ENCODE results near the gene OGFOD3. TPM values are rescaled to one million over a fixed set of nuclear protein-coding genes. Genes with fewer than 3 reads are reported as not detected.
A peak's percentile ranks its signal among the peaks of the same experiment; 100 is the strongest.
"Not testable (repeated sequence)": the region's sequence is repeated elsewhere in the genome, so short reads cannot be mapped to it uniquely, and the experiment has no call there.

The OGFOD3 gene
- polyA plus RNA-seq, 10 donors: 13.1 to 26.1 (median 19.0) TPM

DNA sequence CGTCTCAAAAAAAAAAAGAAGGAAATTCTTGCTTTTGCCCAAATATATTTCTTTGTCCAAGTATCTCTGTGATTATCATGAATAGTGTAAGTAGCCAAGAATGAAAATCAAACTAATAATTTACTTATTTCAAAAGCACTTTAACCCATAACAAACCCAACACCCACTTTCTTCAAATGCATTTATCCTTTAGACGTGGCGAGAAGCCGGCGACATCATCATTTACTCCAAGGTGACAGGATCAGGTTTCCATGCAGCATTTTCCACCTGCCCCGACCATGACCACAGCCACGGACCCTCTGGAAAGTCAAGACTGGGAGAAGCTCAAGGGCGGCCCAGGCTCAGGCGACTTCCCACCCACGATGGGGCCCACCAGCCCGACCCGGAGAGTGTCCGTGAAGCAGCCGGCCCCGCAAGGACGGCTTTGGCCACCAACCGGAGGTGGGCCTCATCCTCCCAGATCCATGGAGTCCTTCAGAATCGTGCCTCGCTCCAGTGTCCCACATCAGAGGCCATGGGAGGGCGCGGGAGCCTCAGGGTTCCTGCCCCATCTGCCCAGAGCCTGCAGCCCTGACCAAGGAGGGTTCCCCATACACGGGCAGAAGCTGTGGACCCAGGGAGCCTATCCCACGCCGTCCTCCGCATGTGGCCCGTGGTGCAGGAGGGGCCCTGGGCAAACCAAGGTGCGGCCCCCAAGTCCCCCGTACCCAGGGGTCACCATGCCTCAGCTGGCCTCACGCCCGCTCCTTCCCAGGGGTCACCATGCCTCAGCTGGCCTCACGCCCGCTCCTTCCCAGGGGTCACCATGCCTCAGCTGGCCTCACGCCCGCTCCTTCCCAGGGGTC is 28.1 kb downstream of the OGFOD3 start:
- DNase-seq: no peak

GRCh38 chr17:82389379-82389778 is 29.0 kb downstream of the OGFOD3 start:
- DNase-seq: no peak

DNA sequence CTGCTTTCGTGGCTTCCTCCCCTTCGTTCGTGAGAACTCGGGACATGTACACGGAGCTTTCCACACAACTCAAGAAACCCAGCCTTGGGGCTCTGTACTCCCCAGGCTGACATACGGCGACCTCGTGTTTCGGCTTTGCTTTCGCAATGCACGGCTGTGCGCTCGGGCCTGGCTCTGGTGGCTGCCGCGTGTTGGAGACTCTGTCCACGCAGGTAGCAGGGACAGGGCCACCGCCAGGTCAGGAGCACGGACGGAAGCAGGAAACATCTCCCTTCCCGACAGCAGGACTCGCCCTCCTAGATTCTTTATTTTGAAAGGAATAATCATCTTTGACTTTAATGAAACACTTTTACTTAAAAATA is 29.5 kb downstream of the OGFOD3 start:
- DNase-seq: no peak

- DNase-seq: peak in 1 of 3 donors; percentile 30
Measured at GRCh38 chr17:82388223-82388921, 30.0 kb downstream of the OGFOD3 start.

DNA sequence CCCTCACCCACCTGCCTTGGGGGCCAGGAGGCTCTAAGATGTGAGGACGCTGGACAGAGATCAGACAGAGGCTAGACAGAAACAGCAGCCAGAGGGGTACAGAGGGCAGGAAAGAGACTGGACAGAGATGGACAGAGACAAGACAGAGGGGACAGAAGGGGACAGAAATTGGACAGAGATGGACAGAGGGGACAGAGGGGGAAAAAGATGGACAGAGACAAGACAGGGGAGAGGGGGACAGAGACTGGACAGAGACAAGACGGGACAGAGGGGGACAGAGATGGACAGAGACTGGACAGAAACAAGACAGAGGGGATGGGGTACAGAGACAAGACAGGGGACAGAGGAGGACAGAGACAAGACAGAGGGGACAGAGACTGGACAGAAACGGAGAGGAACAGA is 30.7 kb downstream of the OGFOD3 start:
- DNase-seq: no peak

DNA sequence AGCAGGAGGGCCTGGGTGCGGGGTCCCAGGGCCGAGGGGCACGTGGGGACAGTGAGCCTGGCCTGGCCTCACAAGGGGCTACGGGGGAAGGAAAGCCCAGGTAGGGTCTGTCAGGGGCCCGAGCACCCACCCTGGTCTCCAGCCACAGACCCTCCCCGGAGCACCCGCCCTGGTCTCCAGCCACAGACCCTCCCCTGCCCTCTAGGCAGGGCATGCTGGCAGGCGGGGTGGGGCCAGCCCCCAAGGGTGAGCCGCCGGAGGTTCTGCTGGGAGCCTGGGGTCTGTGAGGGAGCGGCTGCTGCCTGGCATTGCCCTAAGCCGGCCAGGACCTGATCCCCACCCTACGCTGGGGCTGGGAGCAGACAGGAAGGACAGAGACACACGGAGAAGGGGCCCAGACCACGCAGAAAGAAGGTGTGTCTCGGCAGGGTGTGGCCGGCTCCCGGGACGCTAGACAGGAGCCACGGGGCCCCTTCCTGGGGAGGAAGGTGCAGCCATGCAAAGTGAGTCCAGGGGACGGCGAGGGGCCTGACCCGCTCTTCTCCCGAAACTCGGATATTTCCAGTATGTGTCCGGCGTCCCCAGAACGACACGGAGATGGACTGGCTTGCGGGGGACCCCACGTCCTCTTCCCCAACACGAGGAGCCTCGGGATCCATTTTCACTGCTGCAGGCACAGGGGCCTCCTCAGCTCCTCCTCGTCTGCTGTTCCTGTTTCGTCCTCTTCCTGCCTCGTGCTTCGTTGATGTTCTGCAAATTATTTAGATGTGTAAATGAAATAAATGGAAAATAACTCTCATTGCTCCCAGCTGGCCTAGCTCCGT is 31.3 kb downstream of the OGFOD3 start:
- DNase-seq: no peak

- DNase-seq: peak in 2 of 3 donors; percentile 39 to 88
Measured at GRCh38 chr17:82386255-82386831, 32.0 kb downstream of the OGFOD3 start.

DNA sequence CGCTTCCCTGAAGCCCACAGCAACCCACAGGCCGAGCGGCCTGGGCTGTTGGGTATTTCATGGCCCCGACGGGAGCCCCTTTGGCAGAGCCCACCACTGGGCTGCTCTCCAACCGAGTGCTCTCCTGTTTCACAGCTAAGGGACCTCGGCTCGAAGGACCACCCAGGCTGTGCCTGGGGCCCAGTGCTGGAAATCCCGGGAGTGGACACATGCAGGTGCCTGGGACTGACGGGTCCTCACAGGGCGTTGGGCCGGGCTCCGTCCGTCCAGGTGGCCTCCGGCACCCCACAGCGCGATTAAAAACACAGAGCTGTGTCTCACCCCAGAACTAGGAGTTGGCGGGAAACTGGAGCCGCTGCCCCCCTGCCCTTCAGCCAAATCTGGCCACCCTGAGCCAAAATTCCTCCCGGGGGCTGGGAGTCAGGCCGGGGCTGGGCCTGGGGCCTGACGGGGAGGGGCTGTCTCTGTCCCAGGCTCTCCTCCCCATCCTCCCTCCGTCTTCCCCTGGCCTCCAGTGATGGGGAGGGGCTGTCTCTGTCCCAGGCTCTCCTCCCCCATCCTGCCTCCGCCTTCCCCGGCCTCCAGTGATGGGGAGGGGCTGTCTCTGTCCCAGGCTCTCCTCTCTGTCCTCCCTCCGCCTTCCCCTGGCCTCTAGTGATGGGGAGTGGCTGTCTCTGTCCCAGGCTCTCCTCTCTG is 32.7 kb downstream of the OGFOD3 start:
- DNase-seq: peak in 2 of 3 donors; percentile 81 to 89

GRCh38 chr17:82384730-82385481 is 33.5 kb downstream of the OGFOD3 start:
- peak; percentile 43 to 84 (median 79) for DNase-seq

DNA sequence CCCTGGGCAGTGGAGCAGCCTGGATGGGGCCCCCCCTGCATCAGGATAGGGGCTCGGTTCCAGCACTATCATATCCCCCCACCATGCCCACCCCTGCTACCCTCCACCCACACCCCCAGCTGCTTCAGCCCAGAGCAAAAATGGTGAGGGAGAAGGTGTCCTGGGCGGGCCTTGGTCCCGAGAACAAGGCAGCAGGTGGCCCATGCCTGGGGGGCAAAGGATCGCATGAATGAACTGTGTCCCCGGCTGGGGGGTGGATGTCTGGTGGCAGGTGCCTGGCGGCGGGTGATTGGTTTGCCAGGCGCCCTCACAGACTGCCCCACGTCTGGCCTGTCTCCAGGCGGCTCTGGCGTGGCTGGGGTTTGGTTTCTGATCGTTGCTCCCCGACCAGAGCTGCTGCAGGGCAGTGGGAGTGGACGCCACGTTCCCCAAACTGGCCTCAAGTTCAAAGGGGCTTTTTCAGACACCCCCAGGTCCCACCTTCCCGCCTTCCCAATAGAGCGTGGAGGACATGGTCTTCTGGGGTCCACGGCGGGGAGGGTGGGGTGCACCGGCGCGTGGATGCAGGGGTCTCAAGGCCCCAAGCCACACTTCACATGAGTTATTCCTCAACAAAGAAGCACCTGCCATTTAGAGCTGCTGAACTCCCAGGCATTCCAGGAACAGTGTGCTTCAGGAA is 34.2 kb downstream of the OGFOD3 start:
- DNase-seq: no peak

GRCh38 chr17:82383411-82383810 is 35.0 kb downstream of the OGFOD3 start:
- DNase-seq: peak in 1 of 3 donors; percentile 42

DNA sequence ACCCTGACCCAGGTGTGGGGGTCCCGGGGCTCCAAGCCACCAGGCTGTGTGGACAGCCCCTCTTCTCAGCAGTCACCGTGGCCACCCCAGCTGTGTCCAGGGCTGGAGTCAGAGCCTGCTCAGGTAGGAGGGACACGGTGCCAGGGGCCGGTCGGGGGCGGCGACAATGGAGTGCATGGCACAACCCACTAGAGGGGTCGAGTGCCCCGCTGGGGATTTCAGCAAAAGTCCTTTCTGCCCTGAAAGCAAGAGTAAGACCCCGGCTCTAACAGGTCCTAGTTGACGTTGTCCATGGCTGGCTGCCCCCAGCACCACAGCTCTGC is 35.5 kb downstream of the OGFOD3 start:
- DNase-seq: no peak

- DNase-seq: not testable (repeated sequence)
Measured at GRCh38 chr17:82382220-82382932, 36.0 kb downstream of the OGFOD3 start.

DNA sequence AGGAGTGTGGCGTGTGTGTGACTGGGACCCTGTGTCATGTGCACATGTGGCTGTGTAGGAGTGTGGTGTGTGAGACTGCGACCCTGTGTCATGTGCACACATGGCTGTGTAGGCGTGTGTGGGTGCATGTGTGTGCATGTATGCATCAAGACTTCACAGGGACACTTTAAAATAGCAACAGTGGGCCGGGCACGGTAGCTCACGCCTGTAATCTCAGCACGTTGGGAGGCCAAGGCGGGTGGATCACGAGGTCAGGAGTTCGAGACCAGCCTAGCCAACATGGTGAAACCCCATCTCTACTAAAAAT is 36.7 kb downstream of the OGFOD3 start:
- not testable (repeated sequence) for DNase-seq

DNA sequence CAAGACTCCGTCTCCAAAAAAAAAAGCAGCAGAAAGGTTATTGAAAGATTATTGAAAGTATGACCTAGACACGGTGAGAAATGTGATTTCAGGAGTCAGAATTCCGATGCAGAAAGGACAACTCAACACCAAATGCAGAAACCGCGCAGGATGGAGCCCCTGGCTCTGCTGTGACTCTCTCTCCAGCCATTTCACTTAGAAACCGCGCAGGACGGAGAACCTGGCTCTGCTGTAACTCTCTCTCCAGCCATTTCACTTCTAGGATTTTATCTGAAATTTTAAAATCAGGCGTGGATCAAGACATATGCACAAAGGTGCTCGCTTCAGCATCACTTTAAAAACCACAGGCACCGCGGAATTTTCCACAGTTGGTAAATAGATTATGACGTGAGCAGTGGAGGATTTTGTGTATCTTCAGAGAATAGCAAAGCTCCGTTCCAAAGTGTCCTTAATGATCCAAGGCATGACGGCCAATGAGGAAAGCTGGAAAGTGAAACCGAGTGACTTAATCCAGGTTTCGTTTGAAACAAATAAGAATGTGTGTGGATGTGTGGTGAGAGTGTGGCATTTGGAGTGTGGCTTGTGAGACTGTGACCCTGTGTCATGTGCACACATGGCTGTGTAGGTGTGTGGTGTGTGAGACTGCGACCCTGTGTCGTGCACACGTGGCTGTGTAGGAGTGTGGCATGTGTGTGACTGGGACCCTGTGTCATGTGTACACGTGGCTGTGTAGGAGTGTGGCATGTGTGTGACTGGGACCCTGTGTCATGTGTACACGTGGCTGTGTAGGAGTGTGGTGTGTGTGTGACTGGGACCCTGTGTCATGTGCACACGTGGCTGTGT is 37.3 kb downstream of the OGFOD3 start:
- DNase-seq: peak in 2 of 3 donors; percentile 73 to 84

GRCh38 chr17:82378741-82379021 is 39.7 kb downstream of the OGFOD3 start:
- no peak for DNase-seq

- DNase-seq: no peak
Measured at GRCh38 chr17:82377924-82378740, 40.3 kb downstream of the OGFOD3 start.

GRCh38 chr17:82377294-82377693 is 41.1 kb downstream of the OGFOD3 start:
- DNase-seq: not testable (repeated sequence)
